Measurements from ENCODE around the gene MCM3AP.
A peak's percentile ranks its signal among the peaks of the same experiment; 100 is the strongest.

Gene MCM3AP

GRCh38 chr21:46287541-46287940, 2.1 kb upstream of the MCM3AP start:
- TF ChIP-seq CTCF (IDR thresholded peaks at IDR 0.05; ENCODE audit: insufficient read depth, low read depth, low read length, missing control alignments) = no peak
- H3K4me3 ChIP-seq (ENCODE audit: low read length) = no peak overlapping the region
- DNase-seq (ENCODE audit: low read depth) = no peak

- peak overlapping the region; percentile 81 for H3K4me3 ChIP-seq (ENCODE audit: low read length)
- no peak for TF ChIP-seq CTCF (IDR thresholded peaks at IDR 0.05; ENCODE audit: insufficient read depth, low read depth, low read length, missing control alignments)
- DNase-seq (ENCODE audit: low read depth) = no peak
Measured at GRCh38 chr21:46286648-46287002, 1.2 kb upstream of the MCM3AP start.

GRCh38 chr21:46285761-46286647, 593 bp upstream of the MCM3AP start, which contains the start of gene YBEY:
Gene YBEY (plus strand): TSS chr21:46286342. CDS start chr21:46286914, 572 bp downstream.
- DNase-seq (ENCODE audit: low read depth) = peak; percentile 95
- peak; percentile 43 for TF ChIP-seq CTCF (IDR thresholded peaks at IDR 0.05; ENCODE audit: insufficient read depth, low read depth, low read length, missing control alignments)
- H3K4me3 ChIP-seq (ENCODE audit: low read length) = peak within 1 kb of the TSS; percentile 81

- TF ChIP-seq CTCF (IDR thresholded peaks at IDR 0.05; ENCODE audit: insufficient read depth, low read depth, low read length, missing control alignments) = no peak
- peak overlapping the region; percentile 81 for H3K4me3 ChIP-seq (ENCODE audit: low read length)
- no peak for DNase-seq (ENCODE audit: low read depth)
Measured at GRCh38 chr21:46284733-46285132, 678 bp downstream of the MCM3AP start.

- peak overlapping the region; percentile 11 for H3K4me3 ChIP-seq (ENCODE audit: low read length)
- no peak for TF ChIP-seq CTCF (IDR thresholded peaks at IDR 0.05; ENCODE audit: insufficient read depth, low read depth, low read length, missing control alignments)
- DNase-seq (ENCODE audit: low read depth) = no peak
Measured at GRCh38 chr21:46284077-46284644, 1.2 kb downstream of the MCM3AP start.

- DNase-seq (ENCODE audit: low read depth) = no peak
- no peak overlapping the region for H3K4me3 ChIP-seq (ENCODE audit: low read length)
- TF ChIP-seq CTCF (IDR thresholded peaks at IDR 0.05; ENCODE audit: insufficient read depth, low read depth, low read length, missing control alignments) = no peak
Measured at GRCh38 chr21:46274797-46275390, 10.5 kb downstream of the MCM3AP start.
